NCI-H2107 treated with DMSO at 0.1 percent for 48 hours (cell line): ENCODE results near the gene RAB27A.
"Not testable (repeated sequence)": the region's sequence is repeated elsewhere in the genome, so short reads cannot be mapped to it uniquely, and the experiment has no call there.

ENCODE experiments used
- DNase-seq: peaks from one replicate; lab custom pipeline; 2025; ENCODE audit not compliant: unreplicated experiment; lab: John Stamatoyannopoulos, UW

Gene RAB27A

DNA sequence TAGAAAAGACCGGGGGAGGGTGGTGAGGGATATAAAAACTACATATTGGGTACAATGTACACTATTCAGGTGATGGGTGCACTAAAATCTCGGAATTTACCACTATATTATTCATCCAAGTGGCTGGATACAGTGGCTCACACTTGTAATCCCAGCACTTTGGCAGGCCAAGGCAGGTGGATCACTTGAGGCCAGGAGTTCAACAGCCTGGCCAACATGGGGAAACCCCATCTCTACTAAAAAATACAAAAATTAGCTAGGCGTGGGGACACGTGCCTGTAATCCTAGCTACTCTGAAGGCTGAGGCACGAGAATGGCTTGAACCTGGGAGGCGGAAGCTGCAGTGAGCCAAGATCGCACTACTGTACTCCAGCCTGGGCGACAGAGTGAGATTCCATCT is 37.4 kb downstream of the RAB27A start:
- not testable (repeated sequence) for DNase-seq

DNA sequence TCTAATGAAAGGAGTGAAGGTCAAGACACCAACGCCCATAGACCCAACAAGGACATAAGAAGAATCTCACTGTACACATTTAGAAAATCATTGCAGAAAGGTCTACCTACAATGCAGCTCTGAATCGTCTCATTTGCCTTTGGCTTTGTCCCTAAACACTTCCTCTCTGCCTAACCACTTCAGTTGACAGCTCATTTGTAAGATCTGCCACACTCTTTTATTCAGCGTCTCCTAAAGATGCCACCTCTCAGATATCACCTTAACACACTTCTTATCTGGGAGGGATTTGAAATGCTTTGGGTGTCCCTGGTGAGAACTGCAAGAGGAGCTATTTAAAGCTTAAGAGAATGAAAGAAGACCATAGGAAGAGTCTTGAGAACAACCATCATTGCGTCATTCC is 38.7 kb downstream of the RAB27A start:
- DNase-seq = no peak

DNA sequence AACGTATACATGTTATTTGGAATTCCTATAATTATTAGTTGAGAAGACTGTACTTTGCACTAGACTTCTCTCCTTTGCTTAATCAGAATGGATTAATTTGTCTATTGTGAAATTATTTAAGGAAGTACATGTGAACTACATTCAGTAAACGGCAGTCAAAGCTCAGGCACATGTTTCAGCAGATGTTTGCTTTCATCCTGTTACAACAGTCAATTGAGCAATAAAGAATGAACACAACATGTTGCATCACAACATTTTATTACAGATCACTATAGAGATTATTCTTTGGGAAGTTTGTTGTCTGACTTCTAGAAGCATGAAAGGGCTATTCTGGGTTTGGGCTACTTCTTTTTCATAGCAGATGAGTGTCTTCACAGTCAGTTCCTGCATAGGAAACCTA is 39.2 kb downstream of the RAB27A start:
- DNase-seq = no peak

DNA sequence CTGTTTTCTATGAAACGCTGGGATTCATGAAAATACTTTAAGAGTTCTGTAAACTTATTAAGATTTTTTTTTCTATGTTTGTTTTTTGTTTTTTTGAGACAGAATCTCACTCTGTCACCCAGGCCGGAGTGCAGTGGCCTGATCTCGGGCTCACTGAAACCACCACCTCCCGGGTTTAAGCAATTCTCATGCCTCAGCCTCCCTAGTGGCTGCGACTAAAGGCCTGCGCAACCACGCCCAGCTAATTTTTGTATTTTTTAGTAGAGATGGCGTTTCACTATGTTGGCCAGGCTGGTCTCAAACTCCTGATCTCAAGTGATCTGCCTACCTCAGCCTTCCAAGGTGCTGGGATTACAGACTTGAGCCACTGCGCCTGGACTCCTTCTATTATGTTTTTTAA is 39.7 kb downstream of the RAB27A start:
- DNase-seq = not testable (repeated sequence)

DNA sequence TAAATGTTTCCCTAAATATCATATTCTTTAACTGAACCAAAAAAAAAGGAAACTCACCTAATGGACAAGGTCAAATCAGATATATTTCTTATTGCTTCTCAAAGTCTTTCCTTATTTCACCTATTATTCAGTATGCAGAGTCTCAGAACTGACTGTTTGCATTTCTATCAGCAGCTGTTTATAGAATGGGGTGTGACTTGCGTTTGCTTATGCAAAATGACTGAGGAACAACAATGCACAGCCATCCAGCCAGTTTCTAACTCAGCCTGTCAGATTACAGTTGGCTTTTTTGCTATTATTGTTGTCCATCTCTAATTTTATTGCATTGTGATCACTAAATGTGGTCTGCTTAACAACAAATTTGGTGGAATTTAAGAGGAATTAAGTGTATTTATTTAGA is 40.7 kb downstream of the RAB27A start:
- no peak for DNase-seq

DNA sequence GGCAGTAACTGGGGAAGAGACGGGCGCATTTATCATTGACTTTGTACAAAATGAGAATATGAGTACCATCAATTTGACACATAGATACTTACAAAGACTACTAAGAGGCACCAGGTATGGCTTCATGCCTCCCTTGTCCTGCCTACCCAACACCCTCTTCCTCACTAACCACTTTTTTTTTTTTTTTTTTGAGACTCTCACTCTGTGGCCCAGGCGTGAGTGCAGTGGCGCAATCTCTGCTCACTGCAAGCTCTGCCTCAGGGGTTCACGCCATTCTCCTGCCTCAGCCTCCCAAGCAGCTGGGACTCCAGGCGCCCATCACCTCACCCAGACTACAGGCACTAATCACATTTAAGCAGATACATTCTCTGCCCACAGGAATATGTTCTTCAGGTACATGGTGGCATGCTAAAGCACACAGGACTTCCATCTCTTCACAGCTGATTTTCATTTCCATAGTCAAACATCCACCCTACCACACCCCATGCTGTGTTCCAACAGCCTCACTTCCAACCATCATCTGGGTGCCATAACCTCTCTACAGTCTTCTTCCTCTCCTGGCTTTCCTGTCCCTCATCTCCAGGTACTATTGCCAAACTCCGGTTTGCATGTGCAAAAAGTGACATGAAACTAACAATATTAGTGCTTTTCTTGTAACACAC is 41.7 kb downstream of the RAB27A start:
- DNase-seq = no peak

DNA sequence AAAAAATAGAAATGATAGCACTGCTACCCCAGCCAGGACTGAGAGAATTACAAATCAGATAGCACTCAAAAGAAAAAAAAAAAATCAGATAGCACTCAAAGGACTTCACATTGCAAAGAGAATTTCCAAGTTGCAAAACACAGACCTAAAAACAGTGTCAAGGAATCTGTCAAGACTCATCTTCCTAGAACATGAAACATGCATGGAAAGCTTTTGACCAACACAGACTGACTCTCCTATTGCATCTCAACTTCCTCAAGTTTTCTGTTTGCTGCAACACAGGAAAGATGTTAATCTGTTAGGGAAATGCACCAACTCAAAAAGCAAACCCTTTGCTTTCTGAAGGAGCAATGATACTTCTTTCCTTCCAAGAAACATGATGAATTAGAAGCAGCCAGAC is 42.3 kb downstream of the RAB27A start:
- DNase-seq = no peak

DNA sequence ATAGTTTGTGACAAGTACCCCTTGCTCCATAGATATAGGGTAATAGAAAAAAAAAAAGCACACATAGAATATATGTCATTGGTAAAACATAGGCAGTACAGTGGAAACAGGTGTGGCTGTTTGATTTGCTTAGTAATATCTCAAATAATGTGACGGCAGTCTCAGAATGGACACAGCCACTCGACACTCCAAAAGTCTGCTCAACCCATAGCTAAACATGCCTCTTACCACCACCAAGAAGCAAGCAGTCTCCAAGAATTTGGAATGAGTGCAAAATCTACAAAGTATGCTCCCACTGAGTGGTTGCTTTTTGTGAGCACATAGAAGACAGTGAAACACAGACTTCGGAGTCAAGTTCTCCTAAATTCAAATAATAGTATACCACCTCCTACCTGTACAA is 43.0 kb downstream of the RAB27A start:
- no peak for DNase-seq

DNA sequence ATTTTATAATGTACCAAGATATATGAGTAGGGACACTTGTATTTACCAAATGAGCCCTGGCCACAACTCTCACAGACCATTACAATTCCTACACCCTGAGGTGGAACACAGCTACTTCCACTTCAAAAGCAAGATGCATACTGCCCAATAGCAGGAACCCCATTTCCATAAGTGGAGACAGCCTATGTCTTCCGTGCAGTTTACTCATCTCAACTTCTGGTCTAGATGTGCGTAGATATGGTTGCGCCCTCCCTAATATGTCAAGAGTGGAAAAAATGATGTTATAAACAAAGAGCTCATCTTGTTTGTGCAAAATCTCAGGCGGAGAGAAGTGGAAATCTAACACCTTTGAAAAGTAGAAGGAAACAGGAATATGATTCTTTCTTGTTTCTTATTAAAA is 44.6 kb downstream of the RAB27A start:
- no peak for DNase-seq

DNA sequence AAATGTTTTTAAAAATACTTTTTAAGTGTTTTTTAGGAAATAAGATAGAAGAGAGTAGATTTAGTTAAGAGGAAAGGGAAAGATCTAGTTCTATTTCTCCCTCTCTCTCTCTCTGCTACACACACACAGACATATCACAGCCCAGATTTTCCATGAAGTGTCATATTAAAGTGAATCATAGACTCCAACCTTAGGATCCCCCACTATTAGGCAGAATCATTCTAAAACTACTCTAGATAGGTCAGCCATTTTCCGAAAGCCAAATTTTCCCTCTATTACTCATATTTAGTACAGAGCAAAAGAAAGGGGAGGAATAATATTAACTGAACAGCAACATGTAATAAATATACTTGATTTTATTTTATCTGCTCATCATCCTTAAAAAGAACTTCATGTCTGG is 47.7 kb downstream of the RAB27A start:
- DNase-seq = no peak

DNA sequence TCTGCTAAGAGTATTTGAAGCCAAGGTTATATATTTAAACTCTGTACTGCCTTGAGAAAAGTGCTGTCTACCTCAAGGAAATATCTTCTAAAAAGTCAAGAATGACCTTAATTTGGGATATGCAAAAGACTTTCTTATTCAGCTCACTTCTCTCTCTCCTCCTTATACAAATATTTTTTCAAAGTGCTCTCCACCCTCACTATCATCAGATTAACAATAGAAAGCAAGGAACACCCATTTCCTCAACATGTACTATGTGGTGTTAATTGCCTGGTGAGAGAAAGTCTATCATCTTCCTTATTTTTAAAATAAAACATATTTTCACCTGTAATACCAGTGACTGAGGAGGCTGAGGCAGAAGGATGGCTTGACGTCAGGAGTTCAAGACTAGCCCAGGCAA is 48.4 kb downstream of the RAB27A start:
- DNase-seq = no peak

DNA sequence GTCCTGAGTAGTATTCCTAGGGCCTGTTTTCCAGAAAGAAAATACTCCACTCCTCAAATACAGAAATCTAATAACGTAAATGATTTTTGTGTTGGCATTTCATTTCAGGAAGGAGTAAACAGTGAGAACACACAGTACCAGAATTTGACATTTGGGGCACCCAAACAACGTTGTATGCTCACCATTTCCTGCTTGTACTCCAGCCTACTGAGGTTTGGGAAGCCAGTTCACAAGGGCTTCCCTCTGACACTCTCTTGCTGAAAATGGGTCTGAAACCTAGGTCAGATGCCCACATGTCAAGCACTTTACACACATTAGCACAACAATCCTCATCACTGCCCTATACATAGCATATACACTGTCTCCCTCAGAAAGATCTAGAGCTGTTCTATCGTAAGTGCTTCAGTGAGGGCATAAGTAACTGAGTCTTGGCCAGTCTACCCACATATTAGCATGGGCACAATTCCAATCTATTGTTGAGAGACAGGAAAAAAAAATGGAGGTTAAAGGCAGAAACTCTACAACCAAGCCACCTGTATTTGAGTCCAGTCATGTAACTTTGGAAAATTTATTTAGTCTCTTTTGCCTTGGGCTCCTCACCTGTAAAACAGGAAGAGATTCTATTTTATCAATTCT is 49.4 kb downstream of the RAB27A start:
- no peak for DNase-seq

DNA sequence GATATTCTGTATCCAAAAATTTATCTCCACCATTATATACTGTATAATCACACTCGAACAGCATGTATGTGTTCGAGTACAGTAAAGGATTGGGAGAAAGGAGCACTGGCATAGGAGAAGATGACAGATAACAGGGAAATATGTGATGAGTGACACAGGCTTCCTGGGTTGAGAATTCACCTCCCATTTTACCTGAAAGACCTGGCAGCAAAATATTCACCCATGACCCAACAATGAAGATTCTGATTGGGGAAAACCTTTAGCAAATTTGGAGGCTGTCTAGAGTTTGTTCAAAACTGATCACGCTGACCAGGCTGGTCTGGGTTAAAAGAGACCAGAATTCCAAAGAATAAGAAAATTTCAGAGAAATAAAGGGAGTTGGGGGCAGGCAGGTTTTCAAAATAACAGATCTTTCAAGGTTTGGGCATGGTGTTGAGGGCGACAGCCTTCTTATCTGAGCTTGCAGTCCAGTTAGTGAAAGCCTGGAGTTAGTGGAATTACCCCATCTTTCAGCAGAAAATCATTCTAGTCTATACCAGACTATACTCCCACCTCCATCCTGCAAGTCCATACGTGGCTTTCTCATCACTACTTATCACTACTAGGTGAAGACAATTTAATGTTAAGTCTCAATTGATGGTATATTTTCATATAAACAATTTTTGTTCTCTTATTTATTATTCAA is 50.0 kb downstream of the RAB27A start:
- DNase-seq = no peak

DNA sequence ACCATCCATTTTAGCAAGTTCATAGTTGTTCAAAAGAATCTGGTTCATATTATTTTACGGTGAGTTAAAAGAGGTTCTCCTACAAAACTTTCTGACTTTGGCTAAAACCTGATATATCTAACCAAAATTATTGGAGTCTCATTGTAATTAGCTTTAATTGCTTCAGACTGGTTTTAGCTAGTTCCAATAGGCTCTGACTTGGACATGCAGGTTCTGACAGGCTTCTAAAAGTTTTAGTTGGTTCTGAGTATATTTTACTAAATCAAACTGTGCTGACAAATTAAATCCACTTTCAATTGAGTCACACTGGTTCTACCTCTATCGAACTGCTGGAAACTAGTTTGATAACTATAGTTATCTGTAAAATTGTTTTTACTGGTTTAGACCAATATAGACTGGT is 50.7 kb downstream of the RAB27A start:
- DNase-seq = no peak

DNA sequence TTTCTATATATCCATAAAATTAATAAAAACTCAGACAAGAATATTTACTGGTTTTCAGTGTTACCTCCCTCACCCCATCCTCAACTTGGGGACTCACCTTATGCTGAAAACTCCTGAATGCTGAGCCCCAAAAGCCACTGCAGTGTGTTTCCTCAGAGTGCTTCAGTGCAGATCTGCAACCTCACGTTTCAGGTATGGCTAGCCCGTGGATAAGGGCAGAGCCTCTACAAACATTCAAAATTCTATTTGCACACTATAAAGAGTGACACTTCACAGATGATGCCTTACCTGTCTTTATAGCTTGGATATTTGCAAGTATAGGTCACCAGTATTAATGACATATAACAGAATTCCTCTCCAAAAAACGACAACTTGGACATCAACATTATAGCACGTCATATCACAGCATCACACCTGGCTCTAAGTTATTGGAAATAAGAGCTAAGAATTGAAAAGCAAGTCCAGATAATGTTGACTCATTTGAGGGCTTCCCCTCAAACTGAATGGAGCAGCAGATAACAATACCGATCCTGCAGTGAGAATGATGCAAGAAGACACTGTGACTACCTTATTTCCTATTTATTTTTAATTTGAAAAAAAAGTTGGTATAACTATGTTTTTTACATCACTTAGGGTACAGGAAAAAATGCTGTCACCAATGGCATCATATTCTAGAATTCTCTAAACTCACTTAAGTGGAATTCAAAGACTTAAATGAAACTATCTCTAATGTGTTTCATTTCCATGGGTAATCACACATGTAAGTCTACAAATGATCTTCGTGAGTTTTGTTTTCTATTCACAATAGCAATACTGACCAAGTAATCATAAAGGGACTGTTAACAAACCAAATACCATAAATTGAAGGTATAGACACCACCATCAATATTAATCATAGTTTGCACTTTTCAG is 52.1 kb downstream of the RAB27A start:
- no peak for DNase-seq

DNA sequence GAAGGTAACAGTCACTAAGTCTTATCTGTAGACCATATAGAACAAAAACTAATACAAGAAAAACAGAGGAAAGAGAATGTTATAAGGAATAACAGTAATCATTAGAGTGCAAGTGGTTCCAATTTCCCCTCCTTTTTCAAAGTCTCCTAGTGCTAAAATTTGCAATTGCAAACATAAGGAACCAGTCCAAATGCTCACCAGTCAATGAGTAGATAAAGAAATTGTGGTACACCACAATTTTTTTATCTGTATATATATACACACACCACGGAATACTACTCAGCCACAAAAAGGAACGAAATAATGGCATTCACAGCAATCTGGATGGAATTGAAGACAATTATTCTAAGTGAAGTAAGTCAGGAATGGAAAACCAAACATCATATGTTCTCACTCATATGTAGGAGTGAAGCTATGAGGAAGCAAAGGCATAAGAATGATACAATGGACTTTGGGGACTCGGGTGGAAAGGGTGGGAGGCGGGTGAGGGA is 54.0 kb downstream of the RAB27A start:
- DNase-seq = no peak

DNA sequence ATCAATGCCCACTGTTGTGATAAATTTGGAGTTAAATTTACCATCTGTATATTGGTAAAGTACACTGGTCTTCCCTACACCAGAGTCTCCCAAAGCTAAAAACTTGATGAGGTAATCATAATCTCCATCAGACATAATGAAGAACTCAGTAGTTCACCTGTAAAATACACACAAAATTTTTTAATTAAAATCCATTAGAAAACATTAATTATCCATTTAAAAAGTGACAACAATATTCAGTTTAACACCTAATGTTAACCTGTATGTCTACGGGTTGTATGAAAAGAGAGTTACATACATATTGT is 54.9 kb downstream of the RAB27A start:
- DNase-seq = no peak

DNA sequence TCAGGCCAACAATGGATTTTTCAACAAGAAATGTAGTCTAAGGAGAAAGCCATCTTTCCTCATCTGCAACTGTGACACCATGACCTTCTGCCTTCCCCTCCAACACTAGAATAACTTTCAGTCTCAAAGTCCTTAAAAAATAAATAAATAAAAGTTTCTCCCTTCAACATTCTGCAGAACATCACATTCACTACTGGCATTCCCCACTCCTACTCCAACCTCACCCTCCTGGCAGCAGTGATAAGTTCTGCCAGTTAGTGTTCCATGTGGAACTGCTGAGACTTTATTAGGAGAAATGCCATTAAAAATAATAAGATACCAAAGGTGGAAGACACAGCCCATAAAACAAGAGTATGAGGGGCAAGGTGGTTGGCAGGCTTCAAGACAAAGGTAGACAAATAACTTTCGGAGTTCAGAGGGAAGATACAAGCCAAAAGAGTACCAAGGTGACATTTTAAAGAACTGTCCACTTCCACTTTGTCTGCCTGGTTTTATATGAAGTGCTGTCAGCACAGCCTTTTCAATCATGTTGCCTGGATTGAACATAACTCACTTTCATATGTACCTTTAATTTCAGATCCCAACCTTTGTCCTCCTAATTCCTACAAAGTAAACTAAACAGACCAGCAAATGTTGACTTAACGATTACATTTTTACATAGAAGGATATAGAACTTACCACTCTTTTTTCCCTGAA is 55.4 kb downstream of the RAB27A start:
- DNase-seq = no peak

DNA sequence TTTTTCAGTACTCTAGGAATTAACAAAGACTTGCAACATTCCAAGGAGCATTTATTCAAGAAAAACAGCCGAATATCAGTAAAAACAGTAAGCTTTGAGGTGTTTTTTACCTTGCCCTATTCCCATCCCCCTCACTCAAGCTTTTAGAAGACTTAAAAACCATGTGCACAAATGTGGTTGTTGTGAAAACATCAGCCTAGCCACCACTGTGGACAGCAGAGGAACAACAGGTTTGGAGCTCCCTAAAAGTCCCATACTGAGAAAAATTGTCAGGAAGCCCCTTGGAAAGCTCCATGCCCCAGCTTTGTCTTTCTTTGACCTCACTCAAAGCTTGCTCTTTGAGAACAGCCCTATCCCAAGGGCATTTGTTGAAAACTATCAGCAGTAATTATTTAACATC is 58.2 kb downstream of the RAB27A start:
- no peak for DNase-seq

DNA sequence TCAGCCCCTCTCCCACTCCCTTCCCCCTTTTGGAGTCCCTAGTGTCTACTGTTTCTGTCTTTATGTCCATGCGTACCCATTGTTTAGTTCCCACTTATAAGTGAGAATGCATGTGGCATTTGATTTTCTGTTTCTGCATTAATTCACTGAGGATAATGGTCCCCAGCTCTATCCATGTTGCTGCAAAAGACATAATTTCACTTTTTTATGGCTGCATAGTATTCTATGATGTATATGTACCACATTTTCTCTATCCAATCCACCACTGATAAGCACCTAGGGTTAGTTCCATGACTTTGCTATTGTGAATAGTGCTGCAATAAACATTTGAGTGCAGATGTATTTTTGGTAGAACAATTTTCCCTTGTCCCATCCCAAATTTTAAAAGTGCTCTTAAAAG is 58.7 kb downstream of the RAB27A start:
- no peak for DNase-seq
